Cardiac muscle cell (in vitro differentiated cells and primary cell): ENCODE results near the gene LIG1. TPM values are rescaled to one million over a fixed set of nuclear protein-coding genes. Genes with fewer than 3 reads are reported as not detected.

ENCODE experiments used
- DNase-seq, 2 donors: peaks; one replicate each; pipeline versions ENCODE4 v3.0.0 to v3.0.0-alpha.2; 2010 to 2017; ENCODE audit warnings: low read depth in 1 of 2, low spot score in 1 of 2
- H3K27ac ChIP-seq: fragments of 200-600 bp; sonication (generic); 2 replicates; pipeline ENCODE4 v1.5.1; 2016
- H3K27me3 ChIP-seq: fragments of 200-600 bp; sonication (generic); 2 replicates; pipeline ENCODE4 v1.6.0; 2016; ENCODE audit warnings: control low read depth
- H3K36me3 ChIP-seq: fragments of 200-600 bp; sonication (generic); 2 replicates; pipeline ENCODE4 v1.5.1; 2016; ENCODE audit warnings: control low read depth
- H3K4me1 ChIP-seq: fragments of 200-600 bp; sonication (generic); 2 replicates; pipeline ENCODE4 v1.8.1; 2017; ENCODE audit warnings: low read depth, mild to moderate bottlenecking, mixed run types
- H3K4me3 ChIP-seq: fragments of 200-600 bp; sonication (generic); 2 replicates; pipeline ENCODE4 v1.5.1; 2016; ENCODE audit warnings: mild to moderate bottlenecking
- H3K9me3 ChIP-seq: fragments of 200-600 bp; sonication (generic); 2 replicates; pipeline ENCODE4 v1.5.1; 2017; ENCODE audit warnings: low read depth, mild to moderate bottlenecking, control low read depth
- CTCF ChIP-seq: IDR thresholded peaks from 2 replicates; pipeline ENCODE4 v1.5.1; 2012; ENCODE audit warnings: low read depth, mild to moderate bottlenecking, low read length
- polyA plus RNA-seq: library from polyadenylated mRNA; unstranded; fragments of >200 nt; fragmentation: Nextera tagmentation; extraction: Ambion mirVana; gene quantifications from 2 replicates; pipeline ENCODE4 v1.2.1, GENCODE V29; 2016
- total RNA-seq: library from RNA; depleted of rRNA; stranded (reverse); fragments of >200 nt; gene quantifications from 2 replicates; pipeline ENCODE4 v1.2.3, GENCODE V29; 2016

LIG1 gene
- total and polyA plus RNA-seq, 2 experiments from 2014 or later: 52.5 to 53.3 TPM

DNA sequence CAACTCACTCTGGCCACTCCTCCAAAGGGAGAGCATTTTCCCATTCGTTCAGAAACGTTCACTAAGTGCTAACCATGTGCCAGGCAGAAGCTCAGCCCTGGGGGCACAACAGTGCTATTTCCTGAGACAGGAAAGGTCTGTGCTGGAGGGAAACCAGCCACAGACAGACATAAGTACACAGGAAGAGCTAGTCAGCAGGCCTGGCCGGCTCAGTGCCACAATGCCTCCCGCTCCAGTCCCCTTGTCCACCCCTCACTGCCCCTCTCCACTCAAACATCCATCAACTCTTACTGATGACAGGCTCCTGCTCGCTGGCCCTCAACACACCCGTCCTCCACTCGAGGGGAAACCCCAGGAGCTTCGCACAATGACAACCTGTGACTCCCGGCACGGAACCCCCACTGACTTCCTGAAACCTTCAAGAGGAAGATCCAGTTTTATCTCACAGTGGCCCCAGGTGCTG lies 48.2 kb downstream of the LIG1 start:
- no peak for TF ChIP-seq CTCF
- H3K27ac ChIP-seq: no peak overlapping the region
- H3K9me3 ChIP-seq: no peaks in the 10 kb centered on the region
- no peaks in the 10 kb centered on the region for H3K36me3 ChIP-seq
- no peaks in the 10 kb centered on the region for H3K4me1 ChIP-seq
- H3K27me3 ChIP-seq: no peaks in the 10 kb centered on the region
- peak; percentile 15 to 33 for DNase-seq
- H3K4me3 ChIP-seq: no peak overlapping the region

DNA sequence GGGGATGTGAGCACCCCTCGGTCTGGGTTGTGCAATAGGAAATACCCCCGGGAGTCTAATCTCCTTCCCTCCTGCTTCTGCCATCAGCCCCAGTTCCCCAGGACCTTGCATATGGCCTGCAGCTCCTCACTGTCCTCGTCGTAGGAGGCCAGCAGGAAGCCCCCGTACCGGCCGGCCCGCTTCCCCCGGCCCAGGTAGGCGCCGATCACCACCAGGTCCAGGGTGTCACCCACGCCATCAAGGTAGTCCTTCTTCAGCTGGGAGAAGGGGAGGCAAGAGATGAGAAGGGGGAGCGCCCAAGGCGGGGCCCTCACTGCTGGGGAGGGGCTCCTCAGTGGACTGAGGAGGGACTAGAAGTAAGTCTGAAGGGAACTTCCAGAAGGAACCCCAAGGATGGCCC lies 49.1 kb downstream of the LIG1 start:
- H3K4me3 ChIP-seq: no peak overlapping the region
- no peak for TF ChIP-seq CTCF
- no peaks in the 10 kb centered on the region for H3K27me3 ChIP-seq
- no peak for DNase-seq
- no peaks in the 10 kb centered on the region for H3K4me1 ChIP-seq
- no peaks in the 10 kb centered on the region for H3K9me3 ChIP-seq
- H3K36me3 ChIP-seq: no peaks in the 10 kb centered on the region
- no peak overlapping the region for H3K27ac ChIP-seq

DNA sequence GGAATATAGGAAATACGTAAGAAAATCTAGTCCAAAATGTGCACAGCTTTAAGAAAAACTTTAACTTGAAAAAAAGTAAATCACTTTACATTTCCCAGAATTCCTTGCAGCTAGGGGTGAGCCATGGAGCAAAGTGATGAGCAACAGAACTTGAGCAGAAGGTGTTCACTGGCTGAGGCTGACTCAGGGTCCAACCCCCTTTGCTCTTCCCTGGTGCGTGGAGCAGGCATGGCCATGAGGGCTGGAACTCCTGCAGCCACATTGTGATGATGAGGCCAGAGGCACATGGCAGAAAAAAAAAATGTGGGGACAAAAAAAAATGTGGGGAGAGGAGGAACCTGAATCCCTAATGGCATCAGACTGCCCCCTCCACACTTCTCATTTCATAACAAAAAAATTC lies 49.6 kb downstream of the LIG1 start:
- H3K4me3 ChIP-seq: no peak overlapping the region
- no peaks in the 10 kb centered on the region for H3K36me3 ChIP-seq
- no peak for TF ChIP-seq CTCF
- no peak overlapping the region for H3K27ac ChIP-seq
- no peak for DNase-seq
- no peaks in the 10 kb centered on the region for H3K9me3 ChIP-seq
- H3K4me1 ChIP-seq: no peaks in the 10 kb centered on the region
- H3K27me3 ChIP-seq: no peaks in the 10 kb centered on the region

DNA sequence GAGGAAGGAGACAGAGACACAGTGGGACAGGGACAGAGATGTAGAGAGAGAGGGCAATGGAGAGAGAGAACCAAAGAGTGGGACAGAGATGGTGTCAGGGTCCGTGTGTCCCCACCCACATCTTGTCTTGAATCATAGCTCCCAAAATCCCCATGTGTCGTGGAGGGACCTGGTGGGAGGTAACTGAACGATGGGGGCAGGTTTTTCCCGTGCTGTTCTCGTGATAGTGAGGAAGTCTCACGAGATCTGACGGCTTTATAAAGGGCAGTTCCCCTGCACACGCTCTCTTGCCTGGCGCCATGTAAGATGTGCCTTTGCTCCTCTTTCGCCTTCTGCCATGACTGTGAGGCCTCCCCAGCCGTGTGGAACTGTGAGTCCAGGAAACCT lies 52.0 kb downstream of the LIG1 start:
- Histone ChIP-seq H3K4me3 (no peak overlapping the region), H3K36me3 (no peaks in the 10 kb centered on the region), H3K9me3 (no peaks in the 10 kb centered on the region), H3K4me1 (no peaks in the 10 kb centered on the region), H3K27ac (no peak overlapping the region), H3K27me3 (no peaks in the 10 kb centered on the region)
- no peak for DNase-seq
- no peak for TF ChIP-seq CTCF

GRCh38 chr19:48117515-48118130 lies 52.5 kb downstream of the LIG1 start:
- H3K4me1 ChIP-seq: no peaks in the 10 kb centered on the region
- no peak for TF ChIP-seq CTCF
- no peaks in the 10 kb centered on the region for H3K27me3 ChIP-seq
- no peak overlapping the region for H3K4me3 ChIP-seq
- no peaks in the 10 kb centered on the region for H3K9me3 ChIP-seq
- H3K36me3 ChIP-seq: no peaks in the 10 kb centered on the region
- DNase-seq: no peak
- H3K27ac ChIP-seq: no peak overlapping the region
